SK-N-MC (cell line): ENCODE measurements around the gene GRIA4.

Source experiments
- DNase-seq: peaks from one replicate; pipeline ENCODE4 v3.0.0-alpha.2; 2011; ENCODE audit warnings: low read depth, low spot score
- H3K27ac ChIP-seq: fragments of 200-600 bp; sonication (generic); 2 replicates; pipeline ENCODE4 v1.5.1; 2016; ENCODE audit warnings: mixed run types
- H3K36me3 ChIP-seq: fragments of 200-600 bp; sonication (generic); 2 replicates; pipeline ENCODE4 v1.6.1; 2017; ENCODE audit warnings: antibody characterized with exemption, low read length, mixed read lengths; ENCODE audit not compliant: insufficient read depth
- H3K4me3 ChIP-seq: fragments of 200-600 bp; sonication (generic); 2 replicates; pipeline ENCODE4 v1.5.1; 2016
- H3K9ac ChIP-seq: fragments of 200-600 bp; sonication (generic); 2 replicates; pipeline ENCODE4 v1.8.0; 2017; ENCODE audit warnings: mixed run types, mixed read lengths; ENCODE audit not compliant: insufficient read length
- H3K9me3 ChIP-seq: fragments of 200-600 bp; sonication (generic); 2 replicates; pipeline ENCODE4 v1.6.1; 2017; ENCODE audit warnings: low read depth, mild to moderate bottlenecking, antibody characterized with exemption, low read length, moderate library complexity, mixed read lengths
- EZH2 ChIP-seq: fragments of 200-600 bp; sonication (generic); IDR thresholded peaks from one replicate; pipeline ENCODE4 v1.6.1; 2017; ENCODE audit warnings: antibody characterized with exemption
- FOXP2 ChIP-seq: optimal IDR thresholded peaks from 2 replicates; pipeline ENCODE3; 2011; ENCODE audit warnings: mild to moderate bottlenecking, moderate library complexity; ENCODE audit not compliant: insufficient read depth; ENCODE audit errors: extremely low read length, control extremely low read depth
- POLR2AphosphoS5 ChIP-seq: IDR thresholded peaks from 2 replicates; pipeline ENCODE4 v1.6.1; 2012; ENCODE audit warnings: mild to moderate bottlenecking, low read depth, low read length, borderline replicate concordance

GRIA4 gene

GRCh38 chr11:105720096-105720495 is 110.2 kb downstream of the GRIA4 start:
- no peak overlapping the region for H3K9ac ChIP-seq
- no peak overlapping the region for H3K4me3 ChIP-seq
- no peak overlapping the region for H3K27ac ChIP-seq
- no peaks in the 10 kb centered on the region for H3K36me3 ChIP-seq
- TF ChIP-seq POLR2AphosphoS5 (no peak), FOXP2 (no peak), EZH2 (no peak)
- H3K9me3 ChIP-seq = no peaks in the 10 kb centered on the region
- DNase-seq = no peak

GRCh38 chr11:105723269-105723668 is 113.4 kb downstream of the GRIA4 start:
- Histone ChIP-seq H3K9ac (no peak overlapping the region), H3K9me3 (no peaks in the 10 kb centered on the region), H3K27ac (no peak overlapping the region), H3K4me3 (no peak overlapping the region), H3K36me3 (no peaks in the 10 kb centered on the region)
- no peak for DNase-seq
- TF ChIP-seq POLR2AphosphoS5 = no peak
- TF ChIP-seq EZH2 = no peak
- TF ChIP-seq FOXP2 = no peak

GRCh38 chr11:105732611-105733010 is 122.7 kb downstream of the GRIA4 start:
- Histone ChIP-seq H3K9me3 (0 out of 2 replicates have a peak, but pooled peaks cover 3% of the 10 kb centered on the region), H3K9ac (no peak overlapping the region), H3K4me3 (no peak overlapping the region), H3K36me3 (no peaks in the 10 kb centered on the region), H3K27ac (no peak overlapping the region)
- no peak for TF ChIP-seq POLR2AphosphoS5
- no peak for TF ChIP-seq EZH2
- TF ChIP-seq FOXP2 = no peak
- no peak for DNase-seq

- DNase-seq = no peak
- no peak overlapping the region for H3K9ac ChIP-seq
- TF ChIP-seq POLR2AphosphoS5 (no peak), FOXP2 (no peak), EZH2 (no peak)
Measured at GRCh38 chr11:105734426-105734825, 124.6 kb downstream of the GRIA4 start.

GRCh38 chr11:105738251-105738650 is 128.4 kb downstream of the GRIA4 start:
- DNase-seq = no peak
- Histone ChIP-seq H3K4me3 (no peak overlapping the region), H3K9ac (no peak overlapping the region), H3K27ac (no peak overlapping the region), H3K36me3 (no peaks in the 10 kb centered on the region), H3K9me3 (0 out of 2 replicates have a peak, but pooled peaks cover 3% of the 10 kb centered on the region)
- no peak for TF ChIP-seq POLR2AphosphoS5
- TF ChIP-seq FOXP2 = peak; percentile 56

More at GRCh38 chr11:105734426-105734825, 124.6 kb downstream of the GRIA4 start:
- 0 out of 2 replicates have a peak, but pooled peaks cover 3% of the 10 kb centered on the region for H3K9me3 ChIP-seq
- no peaks in the 10 kb centered on the region for H3K36me3 ChIP-seq
- H3K27ac ChIP-seq = no peak overlapping the region
- H3K4me3 ChIP-seq = no peak overlapping the region

GRCh38 chr11:105738986-105739795 is 129.3 kb downstream of the GRIA4 start:
- Histone ChIP-seq H3K9ac (no peak overlapping the region), H3K4me3 (peak overlapping the region; percentile 23; the same call in 1 of the 2 replicates), H3K27ac (peak overlapping the region; percentile 33; the same call in 1 of the 2 replicates), H3K9me3 (0 out of 2 replicates have a peak, but pooled peaks cover 3% of the 10 kb centered on the region), H3K36me3 (no peaks in the 10 kb centered on the region)
- TF ChIP-seq POLR2AphosphoS5 (no peak; the same call in 1 of the 2 replicates), FOXP2 (no peak), EZH2 (no peak)
- DNase-seq = no peak

- no peak for TF ChIP-seq FOXP2
- TF ChIP-seq EZH2 = no peak
- TF ChIP-seq POLR2AphosphoS5 = no peak
- Histone ChIP-seq H3K4me3 (no peak overlapping the region), H3K9me3 (0 out of 2 replicates have a peak, but pooled peaks cover 3% of the 10 kb centered on the region), H3K36me3 (no peaks in the 10 kb centered on the region), H3K27ac (no peak overlapping the region), H3K9ac (no peak overlapping the region)
- DNase-seq = no peak
Measured at GRCh38 chr11:105740164-105740903, 130.5 kb downstream of the GRIA4 start.

- TF ChIP-seq FOXP2 (no peak), EZH2 (no peak), POLR2AphosphoS5 (no peak)
- DNase-seq = no peak
- Histone ChIP-seq H3K9ac (no peak overlapping the region), H3K4me3 (no peak overlapping the region), H3K9me3 (0 out of 2 replicates have a peak, but pooled peaks cover 3% of the 10 kb centered on the region), H3K36me3 (no peaks in the 10 kb centered on the region), H3K27ac (no peak overlapping the region)
Measured at GRCh38 chr11:105741488-105742020, 131.7 kb downstream of the GRIA4 start.
